ENCODE measurements around the gene SIGLEC9.

SIGLEC9 gene

DNA sequence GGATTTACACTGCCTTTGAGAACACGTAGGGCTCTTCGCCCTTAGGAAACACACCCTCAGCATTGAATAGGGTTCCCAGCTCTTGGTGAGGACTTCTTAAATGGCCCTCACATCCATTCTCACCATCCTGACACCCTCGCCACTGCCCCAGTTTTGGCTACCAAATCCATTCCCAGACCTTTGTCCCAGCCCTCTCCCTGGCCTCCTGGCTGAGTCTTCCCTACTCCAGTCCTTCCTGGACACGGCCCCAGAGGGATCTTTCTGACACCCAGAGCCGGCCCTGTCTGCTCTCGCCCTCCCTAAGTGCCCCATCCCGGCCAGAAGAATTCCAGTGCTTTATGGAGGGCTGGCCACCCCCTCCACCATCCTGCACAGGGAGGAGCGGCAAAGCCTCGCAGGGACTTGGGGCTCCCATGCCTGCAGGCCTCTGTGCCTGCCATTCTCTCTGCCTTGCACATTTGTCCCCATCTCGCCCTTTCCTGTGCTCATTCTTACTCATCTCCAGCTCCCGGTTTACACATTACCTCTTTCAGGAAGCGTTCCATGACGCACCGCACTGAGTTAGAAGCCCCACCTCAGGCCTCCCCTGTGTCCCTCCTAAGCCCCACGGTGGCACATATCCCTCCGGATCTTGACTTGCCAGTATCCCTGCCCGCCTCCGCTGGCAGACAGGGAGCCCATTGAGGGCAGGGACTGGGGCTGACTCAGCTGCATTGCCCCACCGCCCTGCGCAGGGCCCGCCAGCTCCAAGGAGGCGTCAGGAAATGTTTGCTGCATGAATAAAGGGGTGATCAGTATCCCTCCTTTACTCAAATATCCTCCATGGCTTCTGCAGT is 31.0 kb upstream of the SIGLEC9 start:
- H3K27ac ChIP-seq: 0 out of 22 replicates have a peak overlapping the region, but pooled peaks of 1 of the 11 experiments have one; percentile 13
- H3K4me3 ChIP-seq: no peak overlapping the region
- peak overlapping the region in 2 of 11 experiments; percentile 10 to 11; a peak in 1 of 22 replicates for H3K9ac ChIP-seq
- TF ChIP-seq Cebpa-rat (IDR thresholded peaks at IDR 0.05): no peak
- H3K36me3 ChIP-seq: peaks cover 5 to 47% (median 23%) of the 10 kb centered on the region in 11 experiments
- no peaks in the 10 kb centered on the region for H3K27me3 ChIP-seq
- no peak overlapping the region for H3K4me2 ChIP-seq
- H3K4me1 ChIP-seq: peaks cover 26 to 49% (median 37%) of the 10 kb centered on the region in 10 experiments
- no peaks in the 10 kb centered on the region for H3K9me3 ChIP-seq (replicated peaks in 1 of 11)
- H4K20me1 ChIP-seq: peaks cover 0 to 73% (median 23%) of the 10 kb centered on the region in 11 experiments; a peak in 15 of 22 replicates

DNA sequence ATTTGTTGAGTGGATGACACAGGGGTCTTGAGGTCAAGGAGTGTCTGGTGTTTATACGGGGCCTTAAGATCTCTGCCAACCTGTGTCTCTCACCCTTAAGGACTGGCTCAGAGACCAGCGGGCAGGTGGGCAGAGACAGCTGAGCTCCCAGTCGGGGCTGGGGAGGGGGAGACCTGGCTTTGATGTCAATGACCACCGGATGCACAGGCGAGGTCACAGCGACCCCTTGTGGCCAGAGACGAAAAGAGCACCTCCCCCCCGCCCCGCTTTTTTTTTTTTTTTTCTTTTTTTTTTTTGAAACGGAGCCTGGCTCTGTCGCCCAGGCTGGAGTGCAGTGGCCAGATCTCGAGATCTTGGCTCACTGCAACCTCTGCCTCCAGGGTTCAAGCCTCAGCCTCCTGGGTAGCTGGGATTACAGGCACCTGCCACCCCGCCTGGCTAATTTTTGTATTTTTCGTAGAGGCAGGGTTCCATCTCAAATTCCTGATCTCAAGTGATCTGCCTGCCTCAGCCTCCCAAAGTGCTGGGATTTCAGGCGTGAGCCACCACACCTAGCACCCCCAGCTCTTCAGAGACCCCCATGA is 29.9 kb upstream of the SIGLEC9 start:
- Histone ChIP-seq H3K9ac (peak overlapping the region; percentile 17 to 71 (median 58); a peak in 19 of 22 replicates), H3K27me3 (no peaks in the 10 kb centered on the region), H4K20me1 (peaks cover 0 to 77% (median 28%) of the 10 kb centered on the region in 11 experiments; a peak in 16 of 22 replicates), H3K9me3 (replicated peaks in 1 of 11) (peaks cover 0 to 4% (median 0%) of the 10 kb centered on the region in 11 experiments; a peak in 1 of 22 replicates), H3K4me2 (peak overlapping the region; percentile 50 to 85 (median 72)), H3K4me1 (peaks cover 26 to 56% (median 37%) of the 10 kb centered on the region in 10 experiments), H3K4me3 (peak overlapping the region in 3 of 10 experiments; percentile 11 to 36 (median 30); a peak in 1 of 20 replicates), H3K27ac (peak overlapping the region in 10 of 11 experiments; percentile 11 to 62 (median 48); a peak in 16 of 22 replicates), H3K36me3 (peaks cover 16 to 51% (median 32%) of the 10 kb centered on the region in 11 experiments)
- TF ChIP-seq Cebpa-rat (IDR thresholded peaks at IDR 0.05): no peak

DNA sequence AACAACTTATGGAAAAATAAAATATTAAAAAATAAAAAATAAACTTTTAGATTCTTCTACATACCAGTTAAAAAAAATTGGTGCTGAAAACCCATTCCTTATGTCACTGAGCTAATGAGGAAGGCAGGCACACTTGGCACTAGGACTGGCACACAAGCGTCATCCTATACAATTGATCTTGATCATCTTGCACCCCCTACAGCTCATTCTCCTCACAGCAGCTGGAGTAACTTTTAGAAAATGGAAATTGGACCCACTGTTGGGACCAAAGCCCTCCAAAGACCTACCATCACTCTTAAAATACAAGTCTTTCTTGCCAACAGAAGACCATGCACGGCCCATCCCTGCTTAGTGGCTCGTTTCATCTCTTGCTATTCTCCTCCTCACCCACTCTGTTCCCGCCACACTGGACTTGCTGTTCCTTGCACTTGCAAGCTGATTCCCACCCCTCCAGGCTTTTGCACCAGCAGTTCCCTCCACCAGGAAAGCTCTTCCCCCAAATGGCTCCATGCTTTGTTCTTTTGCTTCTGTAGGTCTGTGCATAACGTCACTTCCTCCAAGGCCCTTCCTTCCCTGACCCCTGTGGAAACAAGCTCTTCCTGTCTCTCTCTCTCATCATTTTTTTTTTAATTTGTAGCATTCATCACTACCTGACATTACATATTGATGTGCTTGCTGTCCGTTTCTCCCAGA is 28.1 kb upstream of the SIGLEC9 start:
- Histone ChIP-seq H3K9ac (no peak overlapping the region), H3K4me2 (peak overlapping the region; percentile 8 to 62 (median 27); a peak in 18 of 22 replicates), H3K4me3 (no peak overlapping the region), H3K9me3 (replicated peaks in 1 of 11) (peaks cover 0 to 4% (median 0%) of the 10 kb centered on the region in 11 experiments; a peak in 1 of 22 replicates), H3K27ac (peak overlapping the region in 5 of 11 experiments; percentile 1 to 28 (median 12); a peak in 4 of 22 replicates), H3K4me1 (peaks cover 32 to 48% (median 36%) of the 10 kb centered on the region in 10 experiments), H3K36me3 (peaks cover 28 to 61% (median 47%) of the 10 kb centered on the region in 11 experiments), H4K20me1 (peaks cover 0 to 83% (median 30%) of the 10 kb centered on the region in 11 experiments; a peak in 16 of 22 replicates), H3K27me3 (no peaks in the 10 kb centered on the region)
- TF ChIP-seq Cebpa-rat (IDR thresholded peaks at IDR 0.05): no peak

DNA sequence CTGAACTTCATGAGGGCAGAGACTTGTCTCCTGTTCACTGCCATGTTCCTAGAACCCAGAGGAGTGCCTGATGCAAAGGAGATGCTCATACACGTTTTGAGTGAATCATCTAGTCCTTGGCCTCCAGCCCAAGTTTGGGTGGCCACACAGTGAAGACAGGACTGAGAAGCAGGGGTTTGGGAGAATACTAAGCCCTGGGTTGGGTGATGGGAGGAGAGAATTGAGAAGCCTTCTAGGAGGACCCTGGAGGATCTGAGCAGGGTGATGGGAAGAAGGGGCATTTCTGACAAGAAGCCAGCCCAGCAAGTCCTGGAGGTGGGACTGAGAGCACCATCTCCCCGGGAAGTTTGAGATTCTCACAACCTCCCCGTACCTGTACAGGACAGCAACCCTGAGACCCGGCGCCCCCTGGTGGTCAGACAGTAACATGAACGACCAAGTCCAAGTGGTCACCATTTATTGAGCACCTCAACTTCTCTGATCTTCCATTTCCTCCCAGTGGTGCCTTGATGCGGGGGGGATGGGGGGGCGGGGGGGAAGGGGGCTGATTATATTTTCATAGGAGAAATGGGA is 27.5 kb upstream of the SIGLEC9 start:
- Histone ChIP-seq H3K4me3 (no peak overlapping the region), H3K27ac (peak overlapping the region in 5 of 11 experiments; percentile 1 to 28 (median 12); a peak in 4 of 22 replicates), H4K20me1 (peaks cover 0 to 87% (median 34%) of the 10 kb centered on the region in 11 experiments; a peak in 16 of 22 replicates), H3K27me3 (no peaks in the 10 kb centered on the region), H3K36me3 (peaks cover 34 to 67% (median 53%) of the 10 kb centered on the region in 11 experiments), H3K4me1 (peaks cover 32 to 54% (median 38%) of the 10 kb centered on the region in 10 experiments), H3K4me2 (peak overlapping the region; percentile 8 to 62 (median 27); a peak in 17 of 22 replicates), H3K9ac (no peak overlapping the region), H3K9me3 (replicated peaks in 1 of 11) (peaks cover 0 to 4% (median 0%) of the 10 kb centered on the region in 11 experiments; a peak in 1 of 22 replicates)
- no peak for TF ChIP-seq Cebpa-rat (IDR thresholded peaks at IDR 0.05)

- Histone ChIP-seq H3K36me3 (peaks cover 39 to 73% (median 58%) of the 10 kb centered on the region in 11 experiments), H3K27me3 (no peaks in the 10 kb centered on the region), H3K4me3 (no peak overlapping the region), H3K9ac (peak overlapping the region in 2 of 11 experiments; percentile 6 to 15; a peak in 2 of 22 replicates), H4K20me1 (peaks cover 0 to 87% (median 34%) of the 10 kb centered on the region in 11 experiments; a peak in 16 of 22 replicates), H3K4me2 (peak overlapping the region; percentile 3 to 66 (median 49); a peak in 19 of 22 replicates), H3K9me3 (replicated peaks in 1 of 11) (peaks cover 0 to 4% (median 0%) of the 10 kb centered on the region in 11 experiments; a peak in 1 of 22 replicates), H3K27ac (peak overlapping the region in 7 of 11 experiments; percentile 17 to 51 (median 36); a peak in 11 of 22 replicates), H3K4me1 (peaks cover 32 to 59% (median 39%) of the 10 kb centered on the region in 10 experiments)
- TF ChIP-seq Cebpa-rat (IDR thresholded peaks at IDR 0.05): no peak
These were observed 26.9 kb upstream of the SIGLEC9 start for GRCh38 chr19:51097796-51098195.

DNA sequence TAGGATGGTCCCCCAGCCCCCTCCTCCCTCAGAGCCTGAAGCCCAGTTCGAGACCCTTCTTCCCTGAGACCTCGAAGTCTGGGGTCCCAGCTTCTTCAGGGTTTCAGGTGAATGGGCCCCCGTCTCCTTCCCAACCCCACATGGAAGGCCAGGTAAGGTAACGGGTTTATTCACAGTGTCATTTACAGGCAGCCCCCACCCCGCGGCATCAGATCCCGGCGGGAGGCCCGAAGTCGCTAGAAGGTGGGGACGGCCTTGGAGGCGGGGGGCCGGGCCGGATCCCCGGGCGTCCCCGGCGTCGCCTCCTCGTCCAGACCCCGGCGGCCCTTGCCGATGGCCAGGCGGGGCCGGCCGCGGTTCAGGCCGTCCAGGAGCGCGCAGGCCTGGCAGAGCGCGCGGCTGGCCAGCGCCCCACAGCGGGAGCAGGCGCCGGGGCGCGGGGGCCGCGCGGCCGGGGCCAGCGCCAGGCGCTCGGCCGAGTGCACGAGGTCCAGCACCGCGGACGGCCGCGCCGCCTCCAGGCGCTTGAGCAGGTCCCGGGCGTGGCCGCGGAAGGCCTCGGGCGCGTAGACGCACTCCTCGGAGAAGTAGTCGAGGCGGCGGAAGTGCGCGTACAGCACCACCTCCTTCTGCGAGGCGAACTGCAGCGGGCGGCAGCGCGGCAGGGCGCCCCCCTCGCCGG is 26.2 kb upstream of the SIGLEC9 start:
- no peaks in the 10 kb centered on the region for H3K27me3 ChIP-seq
- no peak for TF ChIP-seq Cebpa-rat (IDR thresholded peaks at IDR 0.05)

GRCh38 chr19:51099047-51099382 is 25.7 kb upstream of the SIGLEC9 start:
- peak overlapping the region in 1 of 11 experiments; percentile 52; a peak in 1 of 22 replicates for H3K4me2 ChIP-seq
- no peak overlapping the region for H3K27ac ChIP-seq
- no peak overlapping the region for H3K9ac ChIP-seq
- peaks cover 51 to 84% (median 70%) of the 10 kb centered on the region in 11 experiments for H3K36me3 ChIP-seq
- no peaks in the 10 kb centered on the region for H3K27me3 ChIP-seq
- no peak for TF ChIP-seq Cebpa-rat (IDR thresholded peaks at IDR 0.05)
- peaks cover 0 to 86% (median 33%) of the 10 kb centered on the region in 11 experiments; a peak in 16 of 22 replicates for H4K20me1 ChIP-seq
- H3K9me3 ChIP-seq (replicated peaks in 1 of 11): peaks cover 0 to 4% (median 0%) of the 10 kb centered on the region in 11 experiments; a peak in 1 of 22 replicates
- H3K4me3 ChIP-seq: no peak overlapping the region
- H3K4me1 ChIP-seq: peaks cover 32 to 65% (median 39%) of the 10 kb centered on the region in 10 experiments

More for the DNA sequence above, 26.2 kb upstream of the SIGLEC9 start:
- Histone ChIP-seq H3K9ac (peak overlapping the region in 2 of 11 experiments; percentile 6 to 15; a peak in 2 of 22 replicates), H3K4me3 (no peak overlapping the region), H3K4me1 (peaks cover 32 to 60% (median 39%) of the 10 kb centered on the region in 10 experiments), H3K36me3 (peaks cover 46 to 80% (median 66%) of the 10 kb centered on the region in 11 experiments), H3K4me2 (peak overlapping the region; percentile 3 to 66 (median 49); a peak in 17 of 22 replicates), H3K9me3 (replicated peaks in 1 of 11) (peaks cover 0 to 4% (median 0%) of the 10 kb centered on the region in 11 experiments; a peak in 1 of 22 replicates), H3K27ac (peak overlapping the region in 7 of 11 experiments; percentile 17 to 51 (median 36); a peak in 9 of 22 replicates), H4K20me1 (peaks cover 0 to 86% (median 28%) of the 10 kb centered on the region in 11 experiments; a peak in 16 of 22 replicates)
